Measurements from ENCODE around the gene RARRES1. TPM values are rescaled to one million over a fixed set of nuclear protein-coding genes. Genes with fewer than 3 reads are reported as not detected.

The RARRES1 gene
- total and polyA plus RNA-seq, 2 experiments from 2014 or later = 0.10 to 0.82 TPM

DNA sequence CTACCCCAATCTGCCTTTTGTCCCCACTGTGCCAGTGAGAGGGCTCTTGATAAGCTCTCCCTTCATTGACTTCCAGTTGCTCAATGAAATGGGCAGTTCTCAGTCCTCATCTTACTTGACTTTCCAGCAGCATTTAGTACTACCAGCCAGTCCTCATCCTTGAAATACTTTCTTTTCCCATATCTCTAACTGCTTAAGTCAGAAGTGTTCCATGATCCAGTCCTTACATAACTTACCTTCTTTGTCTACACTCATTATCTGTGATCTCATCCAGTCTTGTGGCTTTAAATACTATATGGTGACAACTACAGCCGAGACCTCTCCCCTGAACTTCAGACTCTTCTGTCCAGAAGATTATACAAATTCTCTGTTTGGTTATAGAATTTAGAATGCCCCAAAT, 28.7 kb downstream of the RARRES1 start (continued):
- TF ChIP-seq, protein P1, sequence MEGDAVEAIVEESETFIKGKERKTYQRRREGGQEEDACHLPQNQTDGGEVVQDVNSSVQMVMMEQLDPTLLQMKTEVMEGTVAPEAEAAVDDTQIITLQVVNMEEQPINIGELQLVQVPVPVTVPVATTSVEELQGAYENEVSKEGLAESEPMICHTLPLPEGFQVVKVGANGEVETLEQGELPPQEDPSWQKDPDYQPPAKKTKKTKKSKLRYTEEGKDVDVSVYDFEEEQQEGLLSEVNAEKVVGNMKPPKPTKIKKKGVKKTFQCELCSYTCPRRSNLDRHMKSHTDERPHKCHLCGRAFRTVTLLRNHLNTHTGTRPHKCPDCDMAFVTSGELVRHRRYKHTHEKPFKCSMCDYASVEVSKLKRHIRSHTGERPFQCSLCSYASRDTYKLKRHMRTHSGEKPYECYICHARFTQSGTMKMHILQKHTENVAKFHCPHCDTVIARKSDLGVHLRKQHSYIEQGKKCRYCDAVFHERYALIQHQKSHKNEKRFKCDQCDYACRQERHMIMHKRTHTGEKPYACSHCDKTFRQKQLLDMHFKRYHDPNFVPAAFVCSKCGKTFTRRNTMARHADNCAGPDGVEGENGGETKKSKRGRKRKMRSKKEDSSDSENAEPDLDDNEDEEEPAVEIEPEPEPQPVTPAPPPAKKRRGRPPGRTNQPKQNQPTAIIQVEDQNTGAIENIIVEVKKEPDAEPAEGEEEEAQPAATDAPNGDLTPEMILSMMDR (conservative IDR thresholded peaks at IDR 0.05; ENCODE audit: low read depth in 2 of 2) = no peak
- no peak for TF ChIP-seq ZNF114 (CRISPR knock-in tag; IDR thresholded peaks at IDR 0.05)
- TF ChIP-seq, protein P2, sequence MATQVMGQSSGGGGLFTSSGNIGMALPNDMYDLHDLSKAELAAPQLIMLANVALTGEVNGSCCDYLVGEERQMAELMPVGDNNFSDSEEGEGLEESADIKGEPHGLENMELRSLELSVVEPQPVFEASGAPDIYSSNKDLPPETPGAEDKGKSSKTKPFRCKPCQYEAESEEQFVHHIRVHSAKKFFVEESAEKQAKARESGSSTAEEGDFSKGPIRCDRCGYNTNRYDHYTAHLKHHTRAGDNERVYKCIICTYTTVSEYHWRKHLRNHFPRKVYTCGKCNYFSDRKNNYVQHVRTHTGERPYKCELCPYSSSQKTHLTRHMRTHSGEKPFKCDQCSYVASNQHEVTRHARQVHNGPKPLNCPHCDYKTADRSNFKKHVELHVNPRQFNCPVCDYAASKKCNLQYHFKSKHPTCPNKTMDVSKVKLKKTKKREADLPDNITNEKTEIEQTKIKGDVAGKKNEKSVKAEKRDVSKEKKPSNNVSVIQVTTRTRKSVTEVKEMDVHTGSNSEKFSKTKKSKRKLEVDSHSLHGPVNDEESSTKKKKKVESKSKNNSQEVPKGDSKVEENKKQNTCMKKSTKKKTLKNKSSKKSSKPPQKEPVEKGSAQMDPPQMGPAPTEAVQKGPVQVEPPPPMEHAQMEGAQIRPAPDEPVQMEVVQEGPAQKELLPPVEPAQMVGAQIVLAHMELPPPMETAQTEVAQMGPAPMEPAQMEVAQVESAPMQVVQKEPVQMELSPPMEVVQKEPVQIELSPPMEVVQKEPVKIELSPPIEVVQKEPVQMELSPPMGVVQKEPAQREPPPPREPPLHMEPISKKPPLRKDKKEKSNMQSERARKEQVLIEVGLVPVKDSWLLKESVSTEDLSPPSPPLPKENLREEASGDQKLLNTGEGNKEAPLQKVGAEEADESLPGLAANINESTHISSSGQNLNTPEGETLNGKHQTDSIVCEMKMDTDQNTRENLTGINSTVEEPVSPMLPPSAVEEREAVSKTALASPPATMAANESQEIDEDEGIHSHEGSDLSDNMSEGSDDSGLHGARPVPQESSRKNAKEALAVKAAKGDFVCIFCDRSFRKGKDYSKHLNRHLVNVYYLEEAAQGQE (IDR thresholded peaks at IDR 0.05; ENCODE audit: unreplicated experiment) = no peak
- no peak for TF ChIP-seq POLR2AphosphoS5 (IDR thresholded peaks at IDR 0.05; ENCODE audit: low read depth)

DNA sequence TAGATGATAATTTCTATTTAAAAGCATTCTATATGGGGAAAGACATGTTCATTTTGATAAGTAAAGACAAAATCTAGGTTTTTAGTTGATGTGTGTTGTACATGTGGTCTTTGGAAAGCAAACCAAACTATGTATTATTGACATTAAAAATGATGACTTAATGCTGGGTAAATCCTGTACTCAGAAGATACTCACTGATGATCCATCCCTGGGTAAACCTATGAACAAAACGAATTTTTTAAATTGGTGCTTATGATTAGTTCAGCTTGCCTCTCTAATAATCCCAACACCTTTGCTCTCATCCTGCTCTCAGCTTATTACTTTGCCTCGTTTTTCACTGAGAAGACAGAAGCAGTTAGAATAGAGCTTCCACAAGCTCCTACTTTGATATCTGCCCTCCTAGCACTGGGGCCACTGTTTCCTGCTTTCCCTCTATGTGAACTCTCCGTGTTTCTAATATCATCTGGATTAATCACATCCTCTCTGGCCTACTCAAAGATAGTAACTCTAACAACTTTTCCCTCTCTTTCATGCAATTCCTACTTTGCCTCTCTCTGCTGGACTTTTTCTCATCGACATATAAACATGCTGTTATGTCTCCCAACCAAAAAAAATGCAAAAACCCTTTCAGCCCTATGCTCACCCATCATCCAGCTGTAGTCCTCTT, 29.3 kb downstream of the RARRES1 start:
- no peaks in the 10 kb centered on the region; the same call in 1 of the 2 replicates for H4K20me1 ChIP-seq (replicated peaks; ENCODE audit: insufficient read depth)
- H3K27me3 ChIP-seq (ENCODE audit: insufficient read depth) = no peaks in the 10 kb centered on the region
- Mint-ChIP-seq H3K4me1 (no peaks in the 10 kb centered on the region), H3K27ac (no peak overlapping the region; the same call in 1 of the 2 replicates), H3K36me3 (ENCODE audit: low read depth) (no peaks in the 10 kb centered on the region), H3K9me3 (no peaks in the 10 kb centered on the region), H3K27me3 (ENCODE audit: insufficient read depth, low read depth, poor library complexity) (no peaks in the 10 kb centered on the region), H3K4me3 (no peak overlapping the region)
- no peaks in the 10 kb centered on the region for H3F3A ChIP-seq (replicated peaks; ENCODE audit: low read depth)
- H3K9me2 ChIP-seq (ENCODE audit: insufficient read depth) = no peaks in the 10 kb centered on the region
- no peak overlapping the region for H2AFZ ChIP-seq
- ATAC-seq = no peak
- H3K4me2 ChIP-seq = no peak overlapping the region
- H3K27ac ChIP-seq (ENCODE audit: low read depth) = no peak overlapping the region
- H3K36me3 ChIP-seq (ENCODE audit: insufficient read depth) = no peaks in the 10 kb centered on the region
- no peaks in the 10 kb centered on the region for H3K4me1 ChIP-seq (ENCODE audit: insufficient read depth)
- no peak overlapping the region for H3K4me3 ChIP-seq
- no peak for DNase-seq (ENCODE audit: low spot score)
- no peaks in the 10 kb centered on the region for H3K79me2 ChIP-seq (replicated peaks; ENCODE audit: insufficient read depth)
- TF ChIP-seq JUNB (IDR thresholded peaks at IDR 0.05; ENCODE audit: unreplicated experiment) (no peak), ZNF331 (CRISPR knock-in tag; IDR thresholded peaks at IDR 0.05; ENCODE audit: low read depth) (no peak), CREB1 (CRISPR knock-in tag; IDR thresholded peaks at IDR 0.05; ENCODE audit: low read depth) (no peak)

All from GM23338 (cell line).